Right atrium auricular region (tissue), 2 donors: ENCODE results near the gene CDH18. TPM values are rescaled to one million over a fixed set of nuclear protein-coding genes. Genes with fewer than 3 reads are reported as not detected.

Experiments
- DNase-seq: peaks from one replicate; pipeline ENCODE4 v3.0.0-alpha.2; 2019; ENCODE audit warnings: low spot score
- H3K27ac ChIP-seq, 2 donors: fragments of 200-600 bp; sonication (generic); 1 replicate in 1 of 2; 2 replicates in 1 of 2; pipeline ENCODE4 v1.5.1; 2016 to 2019
- H3K27me3 ChIP-seq, 2 donors: fragments of 200-600 bp; sonication (generic); one replicate each; pipeline versions ENCODE4 v1.5.1 to v1.6.0; 2017 to 2019
- H3K36me3 ChIP-seq: fragments of 200-600 bp; sonication (generic); one replicate; pipeline ENCODE4 v1.5.1; 2016
- H3K4me1 ChIP-seq, 2 donors: fragments of 200-600 bp; sonication (generic); one replicate each; pipeline versions ENCODE4 v1.5.1 to v1.6.0; 2017 to 2019
- H3K4me3 ChIP-seq, 2 donors: fragments of 200-600 bp; sonication (generic); 1 replicate in 1 of 2; 2 replicates in 1 of 2; pipeline ENCODE4 v1.5.1; 2017 to 2019; ENCODE audit warnings: mild to moderate bottlenecking in 1 of 2, moderate library complexity in 1 of 2
- H3K9me3 ChIP-seq, 2 donors: fragments of 200-600 bp; sonication (generic); one replicate each; pipeline ENCODE4 v1.5.1; 2019
- CTCF ChIP-seq, 2 donors: fragments of 200-600 bp; sonication (generic); IDR thresholded peaks; one replicate each; pipeline ENCODE4 v1.5.1; 2019; ENCODE audit warnings: antibody characterized with exemption in 2 of 2
- total RNA-seq, 2 donors: library from RNA; depleted of rRNA; stranded (reverse); fragments of >200 nt; gene quantifications; one replicate each; pipeline ENCODE4 v1.1.0, GENCODE V29; 2016

CDH18 gene
- total RNA-seq, 2 donors from 2014 or later: not detected

- Histone ChIP-seq H3K9me3 (no peaks in the 10 kb centered on the region), H3K4me1 (no peaks in the 10 kb centered on the region), H3K27me3 (no peaks in the 10 kb centered on the region), H3K36me3 (no peaks in the 10 kb centered on the region), H3K4me3 (no peak overlapping the region), H3K27ac (no peak overlapping the region)
- no peak for TF ChIP-seq CTCF (IDR thresholded peaks at IDR 0.05)
- DNase-seq: no peak
Observed at GRCh38 chr5:19917588-19918122, 70.3 kb downstream of the CDH18 start.

GRCh38 chr5:19910136-19910535 lies 77.9 kb downstream of the CDH18 start:
- H3K9me3 ChIP-seq: no peaks in the 10 kb centered on the region
- no peaks in the 10 kb centered on the region for H3K4me1 ChIP-seq
- TF ChIP-seq CTCF (IDR thresholded peaks at IDR 0.05): no peak
- no peak for DNase-seq
- no peaks in the 10 kb centered on the region for H3K27me3 ChIP-seq
- no peak overlapping the region for H3K27ac ChIP-seq
- H3K36me3 ChIP-seq: no peaks in the 10 kb centered on the region
- no peak overlapping the region for H3K4me3 ChIP-seq

GRCh38 chr5:19904766-19905165 lies 83.2 kb downstream of the CDH18 start:
- Histone ChIP-seq H3K9me3 (no peaks in the 10 kb centered on the region), H3K36me3 (no peaks in the 10 kb centered on the region), H3K27me3 (no peaks in the 10 kb centered on the region), H3K4me1 (no peaks in the 10 kb centered on the region), H3K27ac (no peak overlapping the region), H3K4me3 (no peak overlapping the region)
- no peak for DNase-seq
- TF ChIP-seq CTCF (IDR thresholded peaks at IDR 0.05): no peak

GRCh38 chr5:19903611-19904010 lies 84.4 kb downstream of the CDH18 start:
- no peaks in the 10 kb centered on the region for H3K27me3 ChIP-seq
- H3K4me3 ChIP-seq: no peak overlapping the region
- no peak for DNase-seq
- H3K36me3 ChIP-seq: no peaks in the 10 kb centered on the region
- no peak for TF ChIP-seq CTCF (IDR thresholded peaks at IDR 0.05)
- no peaks in the 10 kb centered on the region for H3K9me3 ChIP-seq
- no peak overlapping the region for H3K27ac ChIP-seq
- H3K4me1 ChIP-seq: no peaks in the 10 kb centered on the region

- no peak overlapping the region for H3K27ac ChIP-seq
- DNase-seq: no peak
- H3K36me3 ChIP-seq: no peaks in the 10 kb centered on the region
- H3K27me3 ChIP-seq: no peaks in the 10 kb centered on the region
- H3K4me3 ChIP-seq: no peak overlapping the region
- no peak for TF ChIP-seq CTCF (IDR thresholded peaks at IDR 0.05)
- H3K9me3 ChIP-seq: no peaks in the 10 kb centered on the region
- H3K4me1 ChIP-seq: no peaks in the 10 kb centered on the region
Observed at GRCh38 chr5:19902316-19902934, 85.6 kb downstream of the CDH18 start.

GRCh38 chr5:19900269-19900668 lies 87.7 kb downstream of the CDH18 start:
- TF ChIP-seq CTCF (IDR thresholded peaks at IDR 0.05): no peak
- Histone ChIP-seq H3K27ac (no peak overlapping the region), H3K27me3 (no peaks in the 10 kb centered on the region)

More at GRCh38 chr5:19900269-19900668, 87.7 kb downstream of the CDH18 start:
- no peak overlapping the region for H3K4me3 ChIP-seq
- H3K9me3 ChIP-seq: no peaks in the 10 kb centered on the region
- DNase-seq: no peak
- no peaks in the 10 kb centered on the region for H3K36me3 ChIP-seq
- H3K4me1 ChIP-seq: no peaks in the 10 kb centered on the region
